NCI-H226 (cell line): ENCODE measurements around the gene WLS.

Experiments
- DNase-seq: peaks from one replicate; pipeline ENCODE4 v3.0.0-alpha.2; 2015

The WLS gene

GRCh38 chr1:68129536-68130250, 102.6 kb downstream of the WLS start:
- DNase-seq = no peak

DNA sequence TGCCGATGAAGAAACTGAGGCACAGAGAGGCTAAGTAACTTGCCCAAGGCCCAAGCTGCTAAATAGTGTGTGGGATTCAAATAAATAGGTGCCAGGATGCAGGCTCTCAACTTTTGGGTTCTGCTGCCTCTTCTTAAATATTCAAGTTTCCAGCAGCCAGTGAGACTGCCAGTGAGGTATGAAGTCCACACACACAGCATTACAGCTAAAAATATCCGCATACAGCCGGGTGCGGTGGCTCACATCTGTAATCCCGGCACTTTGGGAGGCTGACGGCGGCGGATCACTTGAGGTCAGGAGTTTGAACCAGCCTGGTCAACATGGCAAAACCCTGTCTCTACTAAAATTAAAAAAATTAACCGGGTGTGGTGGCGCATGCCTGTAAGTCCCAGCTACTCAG, 103.5 kb downstream of the WLS start:
- DNase-seq = no peak

GRCh38 chr1:68128157-68128556, 104.2 kb downstream of the WLS start:
- no peak for DNase-seq

DNA sequence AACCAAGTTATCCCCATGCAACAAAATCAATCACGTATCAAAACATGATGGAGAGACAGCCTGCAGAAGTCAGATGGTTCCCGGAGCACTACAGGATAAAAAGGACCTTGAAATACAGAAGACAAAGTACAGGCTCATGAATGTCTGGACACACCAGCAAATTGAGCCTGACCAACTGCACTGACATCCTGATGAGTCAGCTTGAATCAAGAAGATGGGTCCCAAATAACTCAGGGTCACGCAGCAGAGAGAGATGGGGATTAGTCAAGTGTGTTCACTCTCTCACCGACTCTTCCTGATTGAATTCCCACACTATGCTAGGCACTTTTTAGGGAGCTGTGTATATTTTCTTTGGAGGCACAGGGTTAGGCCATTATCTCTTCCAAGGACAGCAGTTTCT, 110.8 kb downstream of the WLS start:
- peak; percentile 19 for DNase-seq

DNA sequence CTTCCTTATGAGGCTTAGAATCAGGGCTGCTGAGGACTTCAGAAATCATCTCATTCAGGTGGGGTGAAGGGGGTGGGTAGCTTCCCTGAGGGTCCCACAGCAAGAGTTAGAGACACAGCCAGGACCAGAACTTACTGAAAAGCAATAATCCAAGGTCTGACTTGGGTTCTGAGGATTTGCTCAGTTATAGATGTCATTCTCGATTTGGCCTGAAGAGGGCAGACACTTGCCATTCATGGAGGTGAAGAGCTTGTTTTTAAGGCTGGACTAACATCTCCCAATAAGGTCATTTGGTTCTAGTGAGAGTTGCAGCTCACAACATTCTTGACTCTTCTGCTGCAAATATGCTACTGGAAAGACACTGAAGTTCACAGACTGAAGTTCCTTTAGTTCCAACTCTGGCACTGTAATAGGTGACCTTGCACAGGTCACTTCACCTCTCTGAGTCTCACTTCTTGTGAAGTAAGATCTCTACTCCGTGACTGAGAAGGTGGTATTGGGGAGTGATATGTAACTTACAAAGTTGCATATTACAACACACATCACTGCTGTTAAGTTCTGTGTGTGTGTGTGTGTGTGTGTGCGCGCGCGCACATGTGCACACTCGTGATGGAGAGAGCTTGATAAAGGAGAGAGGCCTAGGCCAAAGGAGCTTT, 112.1 kb downstream of the WLS start:
- DNase-seq = peak; percentile 40

- DNase-seq = no peak
These were observed 112.9 kb downstream of the WLS start for GRCh38 chr1:68119445-68119844.

- DNase-seq = no peak
These were observed 114.9 kb downstream of the WLS start for GRCh38 chr1:68117416-68117815.

- no peak for DNase-seq
These were observed 115.6 kb downstream of the WLS start for GRCh38 chr1:68116643-68117235.

GRCh38 chr1:68115308-68115707, 117.0 kb downstream of the WLS start:
- no peak for DNase-seq

- no peak for DNase-seq
These were observed 118.4 kb downstream of the WLS start for GRCh38 chr1:68113966-68114365.

GRCh38 chr1:68112835-68113243, 119.5 kb downstream of the WLS start:
- peak; percentile 84 for DNase-seq

DNA sequence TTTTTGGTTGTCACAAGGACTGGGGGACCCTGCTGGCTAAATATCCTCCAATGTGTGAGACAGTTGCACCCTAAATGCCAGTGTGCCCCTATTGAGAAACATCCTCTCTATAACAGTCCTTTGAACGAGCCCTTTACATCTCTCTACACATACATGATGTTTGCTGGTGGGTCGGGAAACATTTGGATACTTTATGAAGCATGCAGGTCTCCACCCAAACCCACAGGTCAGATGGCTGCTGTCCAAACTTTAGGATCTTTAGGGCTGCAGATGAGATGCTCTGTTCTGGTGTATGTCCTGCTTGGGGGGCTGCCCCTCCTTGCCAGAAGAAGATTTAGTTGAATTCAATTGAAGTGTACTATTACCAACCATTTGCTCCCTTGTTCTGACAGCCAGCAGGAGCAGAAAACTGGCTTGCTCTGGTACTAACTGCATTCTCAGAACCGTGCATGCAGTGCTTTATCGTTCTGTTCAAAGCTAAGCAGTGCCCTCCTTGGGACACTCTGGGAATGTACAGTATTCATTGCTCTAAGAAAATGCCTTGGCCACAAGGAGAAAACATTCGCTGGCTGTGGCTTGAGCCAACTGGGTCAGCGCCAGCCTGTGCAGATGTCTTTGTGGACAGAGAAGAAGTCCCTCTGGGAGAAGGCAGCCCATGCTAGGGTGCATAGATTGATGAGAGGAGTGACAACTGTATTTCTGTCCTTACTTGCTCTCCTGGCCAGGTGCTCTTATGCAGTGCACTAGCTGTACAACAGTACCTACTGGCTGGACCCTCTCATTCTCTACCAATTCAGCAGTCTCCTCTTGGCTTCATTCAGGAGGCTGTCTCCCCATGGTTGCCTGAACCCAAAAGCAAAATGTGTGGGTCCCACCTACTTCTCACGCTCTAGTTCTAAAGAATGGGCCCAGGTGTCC, 120.5 kb downstream of the WLS start:
- peak; percentile 73 for DNase-seq

- no peak for DNase-seq
These were observed 124.6 kb downstream of the WLS start for GRCh38 chr1:68107771-68108170.

- no peak for DNase-seq
These were observed 128.3 kb downstream of the WLS start for GRCh38 chr1:68103884-68104554.

DNA sequence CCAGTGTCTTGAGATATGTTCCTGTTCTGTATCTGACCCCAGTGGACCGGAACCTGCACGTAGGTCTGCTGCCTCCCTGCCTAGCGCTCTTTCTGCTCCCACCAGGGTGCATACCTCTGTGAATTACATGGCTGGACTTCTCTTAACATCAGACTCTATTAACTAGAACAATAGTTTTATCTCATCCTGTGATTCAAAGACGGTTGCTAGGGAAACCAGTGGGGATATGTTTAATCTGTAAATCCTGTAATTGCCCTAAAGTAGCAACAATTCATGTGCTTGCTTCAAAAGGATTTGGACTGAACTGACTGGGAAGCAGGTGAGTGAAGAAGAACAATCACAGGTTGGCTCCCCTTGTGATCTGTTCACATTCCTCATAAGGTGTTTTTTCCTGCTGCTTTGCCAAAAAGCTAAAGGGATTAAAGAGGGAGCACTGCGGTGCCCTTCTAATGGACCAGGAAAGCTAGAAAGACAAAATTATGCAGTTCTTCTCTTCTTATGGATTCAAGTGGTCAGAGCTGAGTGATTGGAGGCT, 129.2 kb downstream of the WLS start:
- no peak for DNase-seq

- DNase-seq = no peak
These were observed 130.5 kb downstream of the WLS start for GRCh38 chr1:68101829-68102228.

DNA sequence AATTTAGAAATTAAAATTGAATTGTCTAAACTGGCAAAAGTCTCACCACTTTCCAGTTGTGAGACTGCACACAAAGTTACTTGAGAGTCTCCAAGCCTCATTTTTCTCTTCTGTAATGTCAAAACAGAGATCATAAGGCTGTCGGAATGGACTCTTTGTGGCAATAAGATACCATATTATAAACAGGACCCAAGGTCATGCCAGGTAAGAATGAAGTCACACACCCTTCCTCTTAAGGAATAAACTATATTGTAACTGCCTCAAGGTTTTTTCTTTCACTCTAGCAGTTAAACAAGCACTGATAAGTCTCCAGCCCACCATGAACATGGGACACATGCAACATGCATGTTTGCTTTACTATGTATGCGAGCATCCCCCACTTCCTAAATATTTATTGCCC, 131.8 kb downstream of the WLS start:
- no peak for DNase-seq

- DNase-seq = peak; percentile 53
These were observed 138.6 kb downstream of the WLS start for GRCh38 chr1:68093737-68094136.

GRCh38 chr1:68087184-68087583, 145.1 kb downstream of the WLS start:
- no peak for DNase-seq

DNA sequence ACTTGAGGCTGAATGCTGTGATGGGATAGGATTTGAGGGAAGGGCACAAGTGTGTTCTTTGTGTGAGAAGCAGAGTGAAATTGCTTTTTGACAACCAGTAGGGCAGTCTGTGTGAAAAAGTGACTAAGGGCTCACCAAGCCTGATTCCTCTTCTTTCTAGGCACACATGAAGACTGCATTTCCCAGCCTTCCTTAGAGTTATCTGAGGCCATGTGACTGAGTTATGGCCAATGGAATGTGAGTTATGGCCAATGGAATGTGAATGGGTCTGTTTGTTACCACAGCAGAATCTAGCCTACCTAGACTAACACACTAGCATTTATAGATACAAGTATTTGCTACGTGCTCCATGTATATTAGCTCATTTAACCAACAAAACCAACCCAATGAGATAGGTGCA, 146.6 kb downstream of the WLS start:
- no peak for DNase-seq

DNA sequence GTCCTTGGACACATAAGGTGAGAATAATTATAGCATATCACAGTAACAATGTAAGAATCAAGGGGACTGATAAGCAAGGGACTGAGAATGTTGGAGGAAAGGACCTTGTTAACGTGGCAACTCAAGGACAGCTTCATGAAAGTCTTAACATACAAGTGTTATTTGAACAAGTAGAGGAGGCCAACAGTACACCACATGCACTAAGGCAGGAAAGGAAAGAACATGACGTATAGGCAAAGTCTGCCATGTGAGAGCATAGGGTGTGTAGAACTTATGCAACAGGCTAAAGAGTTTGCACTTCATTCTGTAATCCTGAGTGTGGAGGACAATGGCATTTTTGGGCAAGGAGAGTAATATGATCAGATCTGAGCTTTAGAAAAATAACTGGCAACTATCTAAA, 148.6 kb downstream of the WLS start:
- no peak for DNase-seq

DNA sequence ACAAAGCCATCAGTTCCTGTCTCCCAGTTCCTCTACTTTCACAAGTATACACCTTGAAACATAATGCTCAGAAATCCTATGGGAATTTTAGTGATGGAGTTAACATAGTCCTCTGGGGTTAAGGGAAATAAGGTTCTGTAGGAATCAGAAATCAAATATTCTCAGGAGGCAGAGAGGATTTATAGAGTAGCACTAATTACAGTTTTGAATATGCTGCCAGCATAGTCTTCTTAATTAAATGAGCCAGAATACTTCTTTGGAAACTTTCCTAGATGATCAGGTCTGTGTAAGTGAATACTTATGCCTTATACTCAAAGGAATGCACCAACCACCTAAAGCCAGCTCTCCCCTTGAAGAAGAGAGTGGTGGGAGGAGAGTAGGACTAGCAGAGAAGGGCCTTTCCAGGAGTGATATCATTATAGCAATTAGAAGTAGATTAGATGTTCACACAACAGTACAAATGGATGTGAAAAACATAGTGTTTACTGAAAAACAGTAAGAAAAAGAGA, 150.5 kb downstream of the WLS start:
- DNase-seq = no peak
